Upper lobe of left lung (tissue), 4 donors: Measurements from ENCODE around the gene ERN1.

Experiments
- CTCF ChIP-seq, 6 experiments: fragments of 450-650 bp in 4 of 6; fragments of 200-600 bp in 2 of 6; sonication (generic) in 2 of 6; IDR thresholded peaks; one replicate each; pipeline ENCODE4 v1.5.1; 2016 to 2019; ENCODE audit warnings: antibody characterized with exemption in 6 of 6
- POLR2AphosphoS5 ChIP-seq, 2 donors: sonication (generic); formaldehyde crosslinking; IDR thresholded peaks; one replicate each; pipeline ENCODE4 v1.5.1; 2017; ENCODE audit warnings: antibody characterized with exemption in 2 of 2

DNA sequence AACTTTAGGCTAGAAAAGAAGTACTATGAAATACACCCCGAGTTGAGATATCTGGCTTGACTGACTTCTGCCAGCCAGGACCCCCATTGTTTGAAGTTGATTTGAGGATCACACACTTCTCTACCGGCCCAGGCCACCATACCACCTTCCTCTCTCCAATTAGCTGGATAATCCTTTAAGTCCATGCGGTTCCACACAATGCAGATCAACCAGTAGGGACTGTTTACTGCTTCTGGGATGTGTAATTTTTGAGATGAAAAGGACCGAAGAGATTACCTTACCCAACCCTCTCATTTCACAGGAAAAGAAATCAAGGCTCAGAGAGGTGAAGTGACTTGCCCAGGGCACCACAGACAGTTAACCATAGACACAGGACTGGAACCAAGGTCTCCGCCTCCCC is 20.5 kb downstream of the ERN1 start:
- no peak for TF ChIP-seq CTCF (IDR thresholded peaks at IDR 0.05)
- no peak for TF ChIP-seq POLR2AphosphoS5 (IDR thresholded peaks at IDR 0.05)
